Fibroblast of lung (primary cell): ENCODE data around the gene SEMA6B.

Experiments
- EZH2 ChIP-seq: IDR thresholded peaks from 2 replicates; pipeline ENCODE4 v1.5.1; 2012; ENCODE audit warnings: low read length, control low read depth, mild to moderate bottlenecking; ENCODE audit errors: missing control alignments
- TF ChIP-seq, protein P1 (sequence below), 2 donors: IDR thresholded peaks in 1 of 2; conservative IDR thresholded peaks in 1 of 2; 1 replicate in 1 of 2; 2 replicates in 1 of 2; pipeline ENCODE4 v1.5.1; 2011 to 2012; ENCODE audit warnings: low read length in 2 of 2, control low read depth in 1 of 2, inconsistent platforms in 1 of 2, low read depth in 1 of 2, mild to moderate bottlenecking in 1 of 2

DNA sequence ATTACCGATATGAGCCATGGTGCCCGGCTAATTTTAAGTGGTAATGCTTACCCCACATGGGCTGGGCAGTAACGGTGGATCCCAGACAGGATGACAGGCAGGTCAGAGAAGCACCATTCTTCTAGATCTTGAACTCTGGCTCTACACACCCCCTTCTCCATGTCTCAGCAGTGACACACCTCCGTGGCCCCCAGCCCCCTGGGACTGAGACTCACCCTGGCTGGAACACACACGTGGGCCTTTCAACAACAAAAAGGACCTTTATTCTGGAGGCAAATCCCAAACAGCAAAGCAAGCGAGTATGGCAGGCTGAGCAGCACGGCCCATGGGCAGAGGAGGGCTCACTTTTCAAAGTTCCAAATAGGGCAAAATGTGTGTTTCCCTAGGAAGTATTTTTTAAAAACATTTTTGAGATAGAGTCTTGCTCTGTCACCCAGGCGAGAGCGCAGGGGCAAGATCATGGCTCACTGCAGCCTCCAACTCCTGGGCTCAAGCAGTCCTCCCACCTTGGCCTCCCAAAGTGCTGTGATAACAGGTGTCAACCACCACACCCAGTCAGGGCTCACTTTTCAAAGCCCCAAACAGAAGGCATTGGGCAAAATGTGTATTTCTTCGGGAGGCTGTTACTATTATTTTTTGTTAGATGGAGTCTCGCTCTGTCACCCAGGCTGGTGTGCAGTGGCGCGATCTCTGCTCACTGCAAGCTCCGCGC is 37.0 kb downstream of the SEMA6B start:
- TF ChIP-seq, protein P1, sequence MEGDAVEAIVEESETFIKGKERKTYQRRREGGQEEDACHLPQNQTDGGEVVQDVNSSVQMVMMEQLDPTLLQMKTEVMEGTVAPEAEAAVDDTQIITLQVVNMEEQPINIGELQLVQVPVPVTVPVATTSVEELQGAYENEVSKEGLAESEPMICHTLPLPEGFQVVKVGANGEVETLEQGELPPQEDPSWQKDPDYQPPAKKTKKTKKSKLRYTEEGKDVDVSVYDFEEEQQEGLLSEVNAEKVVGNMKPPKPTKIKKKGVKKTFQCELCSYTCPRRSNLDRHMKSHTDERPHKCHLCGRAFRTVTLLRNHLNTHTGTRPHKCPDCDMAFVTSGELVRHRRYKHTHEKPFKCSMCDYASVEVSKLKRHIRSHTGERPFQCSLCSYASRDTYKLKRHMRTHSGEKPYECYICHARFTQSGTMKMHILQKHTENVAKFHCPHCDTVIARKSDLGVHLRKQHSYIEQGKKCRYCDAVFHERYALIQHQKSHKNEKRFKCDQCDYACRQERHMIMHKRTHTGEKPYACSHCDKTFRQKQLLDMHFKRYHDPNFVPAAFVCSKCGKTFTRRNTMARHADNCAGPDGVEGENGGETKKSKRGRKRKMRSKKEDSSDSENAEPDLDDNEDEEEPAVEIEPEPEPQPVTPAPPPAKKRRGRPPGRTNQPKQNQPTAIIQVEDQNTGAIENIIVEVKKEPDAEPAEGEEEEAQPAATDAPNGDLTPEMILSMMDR (conservative IDR thresholded peaks at IDR 0.05 in 1 of 2, IDR thresholded peaks at IDR 0.05 in 1 of 2; ENCODE audit: low read depth in 1 of 2, low read length in 2 of 2), result no peak
- no peak for TF ChIP-seq EZH2
